Esophagus muscularis mucosa (tissue), 4 donors: ENCODE results near the gene KLHDC4.

Experiments
- CTCF ChIP-seq, 3 experiments: fragments of 200-600 bp in 2 of 3; fragments of 450-650 bp in 1 of 3; sonication (generic) in 2 of 3; IDR thresholded peaks; one replicate each; pipeline ENCODE4 v1.5.1; 2017 to 2019; ENCODE audit warnings: antibody characterized with exemption in 3 of 3, mild to moderate bottlenecking in 2 of 3, moderate library complexity in 1 of 3
- EP300 ChIP-seq: sonication (generic); formaldehyde crosslinking; IDR thresholded peaks from one replicate; pipeline ENCODE4 v1.6.1; 2017; ENCODE audit warnings: antibody characterized with exemption
- POLR2A ChIP-seq: fragments of 450-650 bp; IDR thresholded peaks from one replicate; pipeline ENCODE4 v1.6.1; 2017; ENCODE audit warnings: antibody characterized with exemption, moderate library complexity, mild to moderate bottlenecking, low read depth

- TF ChIP-seq CTCF (IDR thresholded peaks at IDR 0.05) (no peak), EP300 (no peak), POLR2A (no peak)
Measured at GRCh38 chr16:87695534-87695933, 70.3 kb downstream of the KLHDC4 start.
